Stimulated activated CD4-positive, alpha-beta T cell treated with anti-CD3 and anti-CD28 coated beads, TNF-alpha, amount 100 ng/mL, for 1 hour (primary cell): ENCODE data around the gene CCT7.
"Not testable (repeated sequence)": the region's sequence is repeated elsewhere in the genome, so short reads cannot be mapped to it uniquely, and the experiment has no call there.

Experiments used
- DNase-seq, 3 donors: peaks; one replicate each; pipeline ENCODE4 v3.0.0-alpha.2; 2020; ENCODE audit warnings: low read depth in 3 of 3, low spot score in 1 of 3

The CCT7 gene

GRCh38 chr2:73254343-73255006 lies 20.4 kb downstream of the CCT7 start:
- DNase-seq = no peak

GRCh38 chr2:73255007-73255644 lies 21.0 kb downstream of the CCT7 start:
- no peak for DNase-seq

- DNase-seq = no peak
These were observed 22.0 kb downstream of the CCT7 start for GRCh38 chr2:73255907-73256617.

GRCh38 chr2:73256618-73256922 lies 22.5 kb downstream of the CCT7 start:
- DNase-seq = no peak

GRCh38 chr2:73257021-73257420 lies 22.9 kb downstream of the CCT7 start:
- DNase-seq = no peak

GRCh38 chr2:73257425-73258125 lies 23.5 kb downstream of the CCT7 start:
- no peak for DNase-seq

GRCh38 chr2:73258186-73258912 lies 24.2 kb downstream of the CCT7 start:
- DNase-seq = no peak

- no peak for DNase-seq
These were observed 24.8 kb downstream of the CCT7 start for GRCh38 chr2:73258913-73259215.

- no peak for DNase-seq
These were observed 25.2 kb downstream of the CCT7 start for GRCh38 chr2:73259276-73259675.

GRCh38 chr2:73259704-73260337 lies 25.7 kb downstream of the CCT7 start:
- DNase-seq = no peak

- no peak for DNase-seq
These were observed 26.4 kb downstream of the CCT7 start for GRCh38 chr2:73260338-73260984.

- no peak for DNase-seq
These were observed 28.1 kb downstream of the CCT7 start for GRCh38 chr2:73262108-73262651.

GRCh38 chr2:73262691-73263429 lies 28.8 kb downstream of the CCT7 start:
- not testable (repeated sequence) for DNase-seq

- no peak for DNase-seq
These were observed 29.6 kb downstream of the CCT7 start for GRCh38 chr2:73263540-73264331.

GRCh38 chr2:73264332-73264606 lies 30.2 kb downstream of the CCT7 start:
- no peak for DNase-seq

- no peak for DNase-seq
These were observed 30.7 kb downstream of the CCT7 start for GRCh38 chr2:73264783-73265182.

GRCh38 chr2:73265298-73266060 lies 31.4 kb downstream of the CCT7 start:
- DNase-seq = no peak
